ENCODE measurements around the gene TBL2.
"Not testable (repeated sequence)": the region's sequence is repeated elsewhere in the genome, so short reads cannot be mapped to it uniquely, and the experiment has no call there.

TBL2 gene, protein sequence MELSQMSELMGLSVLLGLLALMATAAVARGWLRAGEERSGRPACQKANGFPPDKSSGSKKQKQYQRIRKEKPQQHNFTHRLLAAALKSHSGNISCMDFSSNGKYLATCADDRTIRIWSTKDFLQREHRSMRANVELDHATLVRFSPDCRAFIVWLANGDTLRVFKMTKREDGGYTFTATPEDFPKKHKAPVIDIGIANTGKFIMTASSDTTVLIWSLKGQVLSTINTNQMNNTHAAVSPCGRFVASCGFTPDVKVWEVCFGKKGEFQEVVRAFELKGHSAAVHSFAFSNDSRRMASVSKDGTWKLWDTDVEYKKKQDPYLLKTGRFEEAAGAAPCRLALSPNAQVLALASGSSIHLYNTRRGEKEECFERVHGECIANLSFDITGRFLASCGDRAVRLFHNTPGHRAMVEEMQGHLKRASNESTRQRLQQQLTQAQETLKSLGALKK
- total RNA-seq = 12.4 to 77.0 (median 40.8) reads per million in 17 experiments

DNA sequence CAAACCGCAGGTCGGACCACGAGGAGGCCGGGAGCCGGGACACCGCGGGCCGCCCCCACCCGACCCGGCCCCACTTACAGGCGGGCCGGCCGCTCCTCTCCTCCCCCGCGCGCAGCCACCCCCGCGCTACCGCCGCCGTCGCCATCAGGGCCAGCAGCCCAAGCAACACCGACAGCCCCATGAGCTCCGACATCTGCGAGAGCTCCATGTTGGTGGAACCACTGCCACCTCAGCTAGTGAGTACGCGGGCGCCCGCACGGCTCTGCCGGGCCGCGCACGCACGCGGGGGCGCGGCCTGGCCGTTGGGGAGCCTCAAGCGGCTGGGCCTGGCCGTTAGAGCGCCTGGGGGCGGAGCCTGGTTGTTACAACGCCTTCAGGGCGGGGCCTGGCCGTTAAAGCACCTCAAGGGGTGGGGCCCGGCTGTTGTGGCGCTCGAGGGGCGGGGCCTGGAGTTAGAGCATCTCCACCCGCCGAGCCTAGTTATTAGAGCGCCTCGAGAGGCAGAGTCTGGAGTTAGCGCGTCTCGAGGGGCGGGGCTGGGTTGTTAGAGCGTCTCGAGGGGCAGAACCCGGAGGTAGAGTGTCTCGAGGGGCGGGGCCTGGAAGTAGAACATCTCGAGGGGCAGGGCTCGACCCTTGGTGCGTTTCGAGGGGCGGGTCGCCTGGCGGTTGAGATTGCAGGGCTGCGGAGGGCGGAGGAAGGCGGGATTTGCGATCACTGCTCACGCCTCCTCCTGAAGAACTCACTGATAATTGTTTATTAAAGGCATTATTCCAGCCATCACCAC, at the start of gene TBL2:
TBL2 (minus strand) TSS at position 238 of the 787 bp plus-strand sequence; CDS start at position 208, 30 bp downstream.
- peak; percentile 99 to 100 (median 100) for DNase-seq

DNA sequence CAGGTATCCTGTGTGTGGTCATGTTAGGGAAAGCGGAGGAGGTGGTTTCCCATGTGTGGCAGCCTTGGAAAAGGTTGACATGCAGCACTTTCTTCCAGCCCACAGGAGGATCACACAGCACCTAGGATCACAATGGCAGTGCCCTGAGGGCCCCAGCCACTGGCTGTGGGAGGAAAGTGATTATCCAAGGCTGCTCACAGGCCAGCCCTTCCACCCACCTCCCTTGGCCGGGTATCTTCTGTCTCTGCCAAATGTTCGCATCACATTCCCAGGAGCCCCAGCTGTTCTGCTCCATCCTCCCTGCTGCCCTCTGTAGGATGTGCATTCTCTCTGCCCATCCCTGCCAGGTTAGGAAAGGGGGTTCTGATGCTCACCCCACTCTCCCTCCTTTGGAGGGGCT, 48.4 kb upstream of the TBL2 start:
- no peak for DNase-seq

DNA sequence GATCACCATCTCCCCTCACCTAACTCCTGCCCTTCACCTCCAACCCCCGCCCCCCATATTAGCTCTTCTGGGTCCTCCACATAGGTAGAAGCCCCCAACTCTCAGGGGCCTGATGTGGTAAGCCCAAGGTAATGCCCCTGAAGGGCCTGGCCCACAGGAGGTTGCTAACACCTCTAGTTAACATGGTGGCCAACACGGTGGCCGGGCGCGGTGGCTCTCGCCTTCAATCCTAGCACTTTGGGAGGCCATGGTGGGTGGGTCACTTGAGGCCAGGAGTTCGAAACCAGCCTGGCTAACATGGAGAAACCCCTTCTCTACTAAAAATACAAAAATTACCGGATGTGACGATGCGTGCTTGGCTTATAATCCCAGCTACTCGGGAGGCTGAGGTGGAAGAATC, 46.9 kb upstream of the TBL2 start:
- no peak for DNase-seq

DNA sequence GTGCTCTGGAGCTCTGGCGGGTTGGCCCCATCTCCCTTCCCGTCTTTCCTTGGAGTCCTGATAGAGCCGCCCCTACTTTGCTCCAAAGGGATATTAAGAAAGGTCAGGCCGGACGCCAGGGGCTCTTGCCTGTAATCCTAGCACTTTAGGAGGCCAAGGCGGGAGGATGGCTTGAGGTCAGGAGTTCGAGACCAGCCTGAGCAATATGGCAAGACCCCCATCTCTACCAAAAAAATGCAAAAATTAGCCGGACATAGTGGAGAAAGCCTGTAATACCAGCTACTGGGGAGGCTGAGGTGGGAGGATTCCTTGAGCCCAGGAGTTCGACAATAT, 46.3 kb upstream of the TBL2 start:
- DNase-seq = no peak

DNA sequence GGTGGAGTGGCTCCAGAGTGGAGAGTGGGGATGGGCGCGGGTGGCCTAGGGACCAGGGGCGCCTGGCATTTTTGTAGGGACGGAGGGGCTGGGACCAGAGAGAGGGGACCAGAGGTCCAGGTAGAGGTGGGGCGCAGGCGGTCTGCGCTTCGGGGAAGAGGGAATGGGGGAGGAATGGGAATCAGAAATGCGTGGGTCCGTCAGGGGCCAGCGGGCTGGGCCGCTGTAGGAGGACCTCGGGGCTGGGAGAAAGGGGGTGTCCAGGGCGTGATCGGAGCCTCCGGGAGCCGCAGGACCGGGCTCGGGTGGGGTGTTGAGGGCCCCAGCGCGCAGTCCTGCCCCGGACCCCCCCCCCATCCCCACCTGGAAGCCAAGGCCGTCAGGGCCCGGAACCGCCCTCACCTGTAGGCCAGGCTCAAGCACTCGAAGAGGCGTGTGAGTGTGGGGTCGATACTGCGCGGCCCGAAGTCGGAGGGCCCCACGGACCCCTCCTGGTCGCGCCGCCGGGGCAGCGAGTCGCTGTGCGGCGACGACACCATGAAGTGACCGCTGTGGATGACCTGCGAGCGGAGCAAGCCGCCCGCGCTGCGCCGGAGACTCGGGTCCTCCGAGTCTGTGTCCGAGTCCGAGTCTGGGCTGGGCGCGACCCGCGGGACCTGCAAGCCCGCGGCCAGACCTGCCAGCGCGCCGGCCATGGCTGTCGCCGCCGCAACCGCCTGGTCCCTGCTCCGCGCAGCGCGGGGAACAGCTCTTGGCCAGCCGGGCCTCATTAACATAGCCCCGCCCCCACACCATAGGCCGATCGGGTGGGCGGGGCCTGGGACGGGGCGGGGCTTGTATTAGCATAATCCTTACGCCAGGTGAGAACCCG, 45.7 kb upstream of the TBL2 start, which contains the start of gene MLXIPL:
MLXIPL (minus strand) TSS at position 725 of the 871 bp plus-strand sequence; CDS start at position 695, 30 bp downstream.
- peak; percentile 80 to 90 (median 86) for DNase-seq

DNA sequence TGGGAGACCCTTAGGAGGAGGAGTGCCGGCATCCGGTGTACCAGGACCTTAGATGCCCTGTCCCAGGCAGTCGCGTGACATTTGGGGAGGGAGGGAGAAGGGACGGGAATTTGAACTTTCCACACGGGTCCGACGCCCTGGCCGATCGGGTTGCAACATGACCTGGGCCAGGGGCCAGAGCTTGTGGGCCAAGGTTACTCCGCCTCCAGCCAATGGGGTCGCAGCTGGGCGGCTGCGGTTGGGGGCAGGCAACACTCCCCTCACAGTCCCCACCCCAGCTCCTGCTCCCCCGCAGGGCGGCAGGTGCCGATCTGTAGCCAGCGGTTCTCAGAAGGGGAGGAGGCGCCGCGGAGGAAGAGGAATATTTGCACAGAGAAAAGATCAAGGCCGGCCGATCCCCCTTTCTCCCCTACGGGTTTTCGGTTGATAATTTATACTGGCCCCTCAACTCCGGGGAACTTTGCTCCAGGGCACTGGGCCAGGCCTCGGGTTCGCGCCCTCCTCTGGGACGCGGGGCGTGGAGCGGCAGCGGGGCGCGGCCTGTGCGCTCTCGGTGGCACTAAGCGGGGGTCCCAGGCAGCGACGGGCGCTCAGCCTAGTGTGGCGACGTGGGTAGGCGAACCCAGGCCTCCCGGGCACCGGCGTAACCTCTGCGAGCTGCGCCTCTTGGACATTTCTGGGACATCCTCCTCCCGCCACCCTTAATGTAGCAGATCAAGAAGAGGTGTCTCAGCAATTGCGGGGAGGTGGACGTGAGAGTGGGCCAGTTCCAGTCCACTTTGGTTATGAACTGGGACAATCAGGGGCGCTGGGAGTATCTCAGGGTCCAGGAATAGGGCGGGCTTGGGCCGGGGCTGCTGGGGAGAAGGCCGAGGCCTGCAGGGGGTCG, 44.8 kb upstream of the TBL2 start:
- DNase-seq = peak in 1 of 4 experiments; percentile 26

DNA sequence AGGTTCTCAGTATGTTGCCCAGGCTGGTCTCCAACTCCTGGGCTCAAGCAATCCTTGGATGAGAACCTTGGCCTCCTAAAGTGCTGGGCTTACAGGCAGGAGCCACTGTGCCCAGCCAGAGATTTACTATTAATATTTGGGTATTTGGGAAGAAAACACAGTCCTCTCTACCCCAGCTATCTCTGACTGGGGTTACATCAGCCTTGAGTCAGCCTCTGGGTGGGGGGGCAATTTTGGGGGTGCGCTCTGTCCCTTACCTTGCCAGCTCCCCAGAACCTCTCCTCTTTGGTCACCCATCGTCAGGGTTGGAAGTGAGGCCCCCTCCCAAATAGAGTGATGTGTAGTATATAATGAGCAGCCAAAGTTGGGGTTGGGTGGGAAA, 44.1 kb upstream of the TBL2 start:
- no peak for DNase-seq

DNA sequence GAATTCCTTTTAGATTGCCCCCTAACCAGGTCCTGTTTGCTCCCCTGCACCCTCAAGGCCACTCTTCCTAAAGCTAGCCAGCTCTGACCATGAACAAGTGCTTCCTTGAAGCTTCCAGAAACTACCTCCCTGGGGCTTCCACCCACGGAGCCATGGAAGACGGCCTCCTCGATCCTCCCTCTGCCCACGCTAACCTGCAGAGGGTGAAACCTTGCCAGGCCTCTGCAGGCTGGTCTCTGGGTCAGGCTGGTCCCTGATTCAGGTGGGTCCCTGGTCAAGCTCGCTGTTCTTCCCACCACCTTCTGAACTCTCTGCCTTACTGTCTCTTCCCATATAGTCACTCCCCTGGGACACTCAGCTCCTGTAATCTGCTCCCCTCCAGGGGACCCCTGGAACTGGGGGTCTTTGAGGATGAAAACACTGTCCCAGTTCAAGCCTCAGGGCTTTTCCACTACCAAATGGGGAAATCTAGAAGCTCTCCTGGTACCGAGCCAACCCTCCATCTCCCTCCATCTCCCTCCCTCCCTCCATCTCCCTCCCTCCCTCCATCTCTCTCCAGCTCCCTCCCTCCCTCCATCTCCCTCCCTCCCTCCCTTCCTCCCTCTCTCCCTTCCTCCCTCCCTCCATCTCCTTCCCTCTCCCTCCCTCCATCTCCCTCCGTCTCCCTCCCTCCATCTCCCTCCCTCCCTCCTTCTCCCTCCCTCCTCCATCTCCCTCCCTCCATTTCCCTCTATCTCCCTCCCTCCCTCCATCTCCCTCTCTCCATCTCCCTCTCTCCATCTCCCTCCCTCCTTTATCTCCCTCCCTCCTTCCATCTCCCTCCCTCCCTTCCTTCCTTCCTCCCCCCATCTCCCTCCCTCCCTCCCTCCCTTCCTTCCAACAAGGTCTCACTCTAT, 43.0 kb upstream of the TBL2 start:
- DNase-seq = no peak

DNA sequence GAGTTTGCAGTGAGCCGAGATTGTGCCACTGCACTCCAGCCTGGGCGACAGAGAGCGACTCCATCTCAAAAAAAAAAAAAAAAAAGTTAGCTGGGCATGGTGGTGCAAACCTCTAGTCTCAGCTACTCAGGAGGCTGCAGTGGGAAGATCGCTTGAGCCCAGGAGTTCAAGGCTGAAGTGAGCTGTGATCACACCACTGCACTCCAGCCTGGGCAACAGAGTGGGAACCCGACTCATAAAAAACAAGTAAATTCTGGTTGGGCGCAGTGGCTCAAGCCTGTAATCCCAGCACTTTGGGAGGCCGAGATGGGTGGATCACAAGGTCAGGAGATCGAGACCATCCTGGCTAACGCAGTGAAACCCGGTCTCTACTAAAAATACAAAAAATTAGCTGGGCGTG, 41.0 kb upstream of the TBL2 start:
- DNase-seq = not testable (repeated sequence)

DNA sequence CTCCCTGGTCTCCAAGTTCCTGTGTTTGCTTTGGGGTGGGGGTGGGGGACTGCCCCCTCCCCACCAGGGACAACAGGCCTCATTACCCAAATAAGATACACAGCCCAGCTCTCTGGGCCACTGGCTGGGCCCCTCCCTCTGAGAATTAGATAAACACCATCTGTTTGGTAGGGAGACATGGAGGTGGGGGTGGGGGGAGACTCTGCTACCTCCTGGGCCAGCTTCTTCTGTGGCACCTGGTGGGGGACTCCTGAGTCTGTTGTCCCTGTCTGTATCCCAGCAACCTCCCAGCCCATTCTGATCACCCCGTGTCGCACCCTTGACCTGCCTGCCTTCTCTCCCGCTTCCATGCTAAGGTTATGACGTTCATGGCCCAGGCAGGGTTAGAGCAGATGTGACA, 40.2 kb upstream of the TBL2 start:
- no peak for DNase-seq

DNA sequence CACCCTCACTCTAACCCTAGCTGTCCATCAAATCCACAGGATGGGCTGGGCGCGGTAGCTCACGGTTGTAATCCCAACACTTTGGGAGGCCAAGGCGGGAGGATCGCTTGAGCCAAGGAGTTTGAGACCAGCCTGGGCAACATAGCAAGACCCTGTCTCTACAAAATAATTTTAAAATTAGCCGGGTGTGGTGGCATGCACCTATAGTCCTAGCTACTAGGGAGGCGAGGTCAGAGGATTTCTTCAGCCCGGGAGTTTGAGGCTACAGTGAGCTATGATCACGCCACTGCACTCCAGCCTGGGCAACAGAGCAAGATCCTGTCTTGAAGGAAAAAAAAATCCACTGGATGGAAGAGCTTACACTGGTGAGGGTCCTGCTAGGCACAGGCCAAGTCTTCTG, 39.1 kb upstream of the TBL2 start:
- not testable (repeated sequence) for DNase-seq

DNA sequence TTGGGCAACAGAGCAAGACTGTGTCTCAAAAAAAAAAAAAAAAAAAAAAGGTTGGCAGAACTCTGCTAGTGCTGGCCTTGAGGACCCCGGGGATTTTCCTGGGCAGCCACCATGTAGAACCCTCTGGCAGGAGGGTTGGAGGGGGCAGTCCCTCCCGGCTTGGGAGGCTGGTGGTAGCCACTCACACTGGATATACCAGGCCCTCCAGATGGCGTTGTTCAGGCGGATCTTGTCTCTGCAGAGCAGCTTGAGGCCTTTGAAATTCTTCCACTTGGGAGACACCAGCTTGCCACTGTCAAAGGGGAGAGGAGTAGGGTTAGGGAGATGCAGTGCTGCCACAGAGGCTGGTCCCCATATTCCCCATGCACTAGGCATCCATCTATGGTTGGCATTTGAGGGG, 37.5 kb upstream of the TBL2 start:
- peak in 2 of 4 experiments; percentile 35 to 38 for DNase-seq

DNA sequence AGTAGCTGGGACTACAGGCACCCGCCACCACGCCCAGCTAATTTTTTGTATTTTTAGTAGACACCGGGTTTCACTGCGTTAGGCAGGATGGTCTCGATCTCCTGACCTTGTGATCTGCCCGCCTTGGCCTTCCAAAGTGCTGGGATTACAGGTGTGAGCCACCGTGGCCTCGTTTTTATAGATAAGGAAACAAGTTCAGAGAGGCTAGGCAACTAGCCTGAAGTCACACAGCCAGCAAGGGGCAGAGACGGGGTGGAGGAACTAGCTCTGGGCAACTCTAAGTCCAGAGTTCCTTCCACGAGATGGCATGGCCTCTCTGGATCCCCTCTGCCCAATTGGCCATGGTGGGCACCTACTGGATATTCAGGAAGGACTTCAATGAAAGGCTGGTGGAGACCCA, 36.6 kb upstream of the TBL2 start:
- not testable (repeated sequence) for DNase-seq

DNA sequence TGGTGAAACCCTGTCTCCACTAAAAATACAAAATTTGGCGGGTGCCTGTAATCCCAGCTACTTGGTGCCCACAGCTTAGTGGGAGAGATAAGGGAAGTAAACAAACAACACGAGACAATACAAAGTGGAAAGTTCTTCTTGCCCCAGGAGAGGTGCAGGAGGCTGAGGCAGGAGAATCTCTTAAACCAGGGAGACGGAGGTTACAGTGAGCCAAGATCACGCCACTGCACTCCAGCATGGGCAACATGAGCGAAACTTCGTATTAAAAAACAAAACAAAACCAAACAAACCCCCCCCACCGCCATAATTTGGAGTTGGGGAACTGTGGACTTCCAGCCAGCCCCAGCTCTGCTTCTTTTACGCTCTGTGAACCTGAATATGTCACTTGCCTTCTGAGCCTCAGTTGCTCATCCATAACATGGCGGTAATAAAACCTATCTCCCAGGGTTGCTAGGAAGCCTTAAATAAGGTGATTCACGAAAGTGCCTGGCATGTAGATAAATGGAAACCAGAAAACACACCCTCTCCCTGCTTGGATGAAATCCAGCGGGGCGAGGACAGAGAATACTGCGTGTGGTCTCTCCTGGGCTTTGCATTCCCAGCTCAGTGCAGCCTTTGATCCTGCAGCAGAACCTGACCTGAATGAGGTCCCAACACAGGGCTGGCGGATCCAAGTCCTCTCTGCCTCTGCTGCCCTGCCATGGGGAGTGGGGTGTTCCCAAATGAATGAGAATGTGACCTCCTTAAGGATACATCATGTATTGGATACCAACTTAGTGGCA, 35.8 kb upstream of the TBL2 start:
- no peak for DNase-seq

DNA sequence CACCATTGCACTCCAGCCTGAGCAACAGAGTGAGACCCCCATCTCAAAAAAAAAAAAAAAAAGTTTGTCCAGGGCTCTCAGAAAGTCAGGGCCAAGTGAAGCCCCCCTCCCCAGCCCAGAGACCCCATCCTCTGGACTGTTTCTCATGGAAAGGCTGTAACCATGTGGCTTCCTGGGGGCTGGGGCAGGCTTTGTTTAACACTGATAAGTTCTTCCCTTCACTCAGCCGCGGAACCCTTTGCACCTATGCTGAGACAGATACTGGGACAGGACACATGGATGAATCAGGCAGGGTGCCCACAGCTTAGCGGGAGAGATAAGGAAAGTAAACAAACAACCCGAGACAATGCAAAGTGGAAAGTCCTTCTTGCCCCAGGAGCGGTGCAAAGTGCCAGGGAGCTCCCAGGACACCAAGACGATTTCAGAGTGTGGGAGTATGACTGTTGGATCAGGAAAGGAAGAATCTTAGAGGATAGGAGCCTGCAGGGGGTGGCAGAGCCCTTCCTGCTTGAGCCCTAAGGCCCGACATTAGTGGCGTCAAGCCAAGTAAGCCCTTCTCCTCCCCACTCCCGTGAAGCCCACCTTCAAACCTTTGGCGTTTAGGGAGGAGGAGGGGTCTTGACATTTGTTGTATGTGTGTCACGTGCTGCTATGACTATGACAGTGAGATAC, 34.4 kb upstream of the TBL2 start:
- peak; percentile 33 to 61 (median 55) for DNase-seq

DNA sequence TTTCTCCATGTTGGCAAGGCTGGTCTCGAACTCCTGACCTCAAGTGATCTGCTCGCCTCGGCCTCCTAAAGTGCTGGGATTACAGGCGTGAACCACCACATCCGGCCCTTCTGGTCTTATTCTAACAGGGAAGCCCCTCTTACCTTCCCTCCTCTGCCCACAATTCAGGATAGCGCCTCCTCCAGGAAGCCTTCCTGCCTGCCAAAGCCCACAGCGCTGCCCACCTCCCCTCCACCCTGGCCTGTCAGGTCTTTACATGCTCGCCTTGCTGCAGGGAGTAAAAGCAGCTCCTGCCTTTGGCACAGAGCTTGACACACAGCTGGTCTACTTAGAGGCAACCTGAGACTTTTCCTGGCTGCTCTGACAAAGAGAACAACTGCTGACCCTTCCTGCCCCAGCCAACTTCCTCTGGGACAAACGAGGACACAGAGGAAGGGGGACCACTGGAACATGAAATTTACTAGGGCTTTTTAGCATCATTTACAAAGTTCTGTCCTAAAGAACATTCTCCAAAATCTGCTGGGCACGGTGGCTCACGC, 32.7 kb upstream of the TBL2 start:
- DNase-seq = no peak

DNA sequence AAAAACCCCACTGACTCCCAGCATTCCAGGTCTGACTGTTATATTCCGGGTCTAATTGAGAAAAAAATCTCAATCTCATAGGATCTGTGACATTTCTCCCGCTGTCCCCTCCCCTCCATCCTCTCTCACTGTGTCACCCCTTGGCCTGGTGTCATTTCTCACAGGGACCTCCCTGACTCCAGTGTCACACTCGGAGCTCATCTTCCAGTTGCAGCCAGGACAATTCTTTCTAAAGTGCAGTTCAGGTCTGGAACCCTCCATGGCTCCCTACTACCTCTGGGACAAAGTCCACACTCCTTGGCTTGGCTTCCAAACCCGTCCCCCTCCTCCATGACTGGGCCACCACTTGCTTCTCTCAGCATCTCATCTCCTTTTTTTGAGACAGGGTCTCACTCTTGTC, 31.7 kb upstream of the TBL2 start:
- DNase-seq = no peak

DNA sequence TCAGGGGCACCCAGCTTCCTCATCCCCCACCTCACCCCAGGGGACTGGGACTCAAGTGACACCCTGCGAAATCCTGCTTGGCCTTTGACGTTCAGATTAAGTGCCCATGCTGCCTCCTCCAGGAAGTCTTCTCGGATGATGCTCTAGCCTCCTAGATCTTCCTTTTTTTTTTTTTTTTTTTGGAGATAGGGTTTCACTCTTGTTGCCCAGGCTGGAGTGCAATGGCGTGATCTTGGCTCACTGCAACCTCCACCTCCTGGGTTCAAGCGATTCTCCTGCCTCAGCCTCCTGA, 29.3 kb upstream of the TBL2 start:
- DNase-seq = not testable (repeated sequence)
